ENCODE measurements around the gene OGFOD2.
A peak's percentile ranks its signal among the peaks of the same experiment; 100 is the strongest.

Gene OGFOD2

GRCh38 chr12:122951979-122952892 is 22.8 kb upstream of the OGFOD2 start:
- DNase-seq: peak; percentile 37 to 58 (median 50)

- DNase-seq: no peak
Measured at GRCh38 chr12:122955156-122955555, 19.9 kb upstream of the OGFOD2 start.

- DNase-seq: no peak
Measured at GRCh38 chr12:122956035-122956434, 19.0 kb upstream of the OGFOD2 start.

- DNase-seq: no peak
Measured at GRCh38 chr12:122958198-122958888, 16.7 kb upstream of the OGFOD2 start.

- DNase-seq: no peak
Measured at GRCh38 chr12:122959566-122960192, 15.4 kb upstream of the OGFOD2 start.

- no peak for DNase-seq
Measured at GRCh38 chr12:122960193-122960569, 14.9 kb upstream of the OGFOD2 start.

GRCh38 chr12:122961531-122962329 is 13.3 kb upstream of the OGFOD2 start:
- DNase-seq: no peak

GRCh38 chr12:122963941-122964265 is 11.1 kb upstream of the OGFOD2 start:
- no peak for DNase-seq

GRCh38 chr12:122964439-122965257 is 10.4 kb upstream of the OGFOD2 start:
- DNase-seq: no peak

GRCh38 chr12:122965321-122965751 is 9.7 kb upstream of the OGFOD2 start:
- no peak for DNase-seq

GRCh38 chr12:122965851-122966742 is 8.9 kb upstream of the OGFOD2 start, which contains the start of gene ABCB9:
Gene ABCB9, minus strand, starts transcription at chr12:122966463. Its CDS starts 6,228 bp downstream, at chr12:122960235.
- DNase-seq: peak; percentile 89 to 91 (median 90)

GRCh38 chr12:122966743-122967550 is 8.1 kb upstream of the OGFOD2 start:
- no peak for DNase-seq

GRCh38 chr12:122968104-122968503 is 6.9 kb upstream of the OGFOD2 start:
- no peak for DNase-seq

- no peak for DNase-seq
Measured at GRCh38 chr12:122969676-122970075, 5.4 kb upstream of the OGFOD2 start.

GRCh38 chr12:122974274-122974891 is 661 bp upstream of the OGFOD2 start:
- peak; percentile 95 to 98 (median 96) for DNase-seq

GRCh38 chr12:122975790-122976647 is 975 bp downstream of the OGFOD2 start:
- DNase-seq: no peak

- no peak for DNase-seq
Measured at GRCh38 chr12:122976648-122976975, 1.6 kb downstream of the OGFOD2 start.

- DNase-seq: no peak
Measured at GRCh38 chr12:122977153-122977552, 2.1 kb downstream of the OGFOD2 start.
